HEK293 (cell line): Measurements from ENCODE around the gene MVD.

Experiments
- CTCF ChIP-seq: fragments of 450-650 bp; formaldehyde crosslinking; IDR thresholded peaks from 2 replicates; pipeline ENCODE4 v1.5.1; 2016; ENCODE audit warnings: missing biosample characterization, missing genetic modification characterization
- MYNN ChIP-seq: fragments of 450-650 bp; formaldehyde crosslinking; IDR thresholded peaks from 2 replicates; pipeline ENCODE4 v1.5.1; 2016; ENCODE audit warnings: missing biosample characterization, missing genetic modification characterization, borderline replicate concordance
- REST ChIP-seq: fragments of 450-650 bp; formaldehyde crosslinking; IDR thresholded peaks from 2 replicates; pipeline ENCODE4 v1.5.1; 2016; ENCODE audit warnings: missing biosample characterization, missing genetic modification characterization
- TCF7L2 ChIP-seq: IDR thresholded peaks from 2 replicates; pipeline ENCODE4 v1.6.1; 2011; ENCODE audit warnings: low read depth, mild to moderate bottlenecking, inconsistent platforms, low read length, moderate library complexity, borderline replicate concordance
- ZEB2 ChIP-seq: fragments of 450-650 bp; formaldehyde crosslinking; IDR thresholded peaks from 2 replicates; pipeline ENCODE4 v1.5.1; 2016; ENCODE audit warnings: missing biosample characterization, missing genetic modification characterization
- ZNF140 ChIP-seq: fragments of 450-650 bp; formaldehyde crosslinking; IDR thresholded peaks from 2 replicates; pipeline ENCODE4 v1.5.1; 2016; ENCODE audit warnings: missing biosample characterization, missing genetic modification characterization
- ZNF510 ChIP-seq: fragments of 450-650 bp; formaldehyde crosslinking; IDR thresholded peaks from 2 replicates; pipeline ENCODE4 v1.5.1; 2018; ENCODE audit warnings: mild to moderate bottlenecking, missing genetic modification characterization, missing biosample characterization; ENCODE audit not compliant: insufficient replicate concordance
- ZNF704 ChIP-seq: fragments of 450-650 bp; formaldehyde crosslinking; IDR thresholded peaks from 2 replicates; pipeline ENCODE4 v1.5.1; 2016; ENCODE audit warnings: missing biosample characterization, missing genetic modification characterization
- ZNF747 ChIP-seq: fragments of 450-650 bp; formaldehyde crosslinking; IDR thresholded peaks from 2 replicates; pipeline ENCODE4 v1.5.1; 2016; ENCODE audit warnings: missing biosample characterization, missing genetic modification characterization
- ZSCAN30 ChIP-seq: fragments of 450-650 bp; IDR thresholded peaks from 2 replicates; pipeline ENCODE4 v1.5.1; 2018; ENCODE audit warnings: missing biosample characterization, mild to moderate bottlenecking, missing genetic modification characterization, moderate library complexity

- no peak for TF ChIP-seq ZEB2 (tag by site-specific recombination)
- TF ChIP-seq ZNF747 (tag by site-specific recombination): no peak
- no peak for TF ChIP-seq ZNF140 (tag by site-specific recombination)
- TF ChIP-seq CTCF (tag by site-specific recombination): no peak
- TF ChIP-seq ZNF510 (tag by site-specific recombination): no peak
- TF ChIP-seq REST (tag by site-specific recombination): no peak
- TF ChIP-seq TCF7L2: no peak
- no peak for TF ChIP-seq ZNF704 (tag by site-specific recombination)
- TF ChIP-seq MYNN (tag by site-specific recombination): no peak
- TF ChIP-seq ZSCAN30 (tag by site-specific recombination): no peak
These were observed 60.8 kb downstream of the MVD start for GRCh38 chr16:88602091-88602490.
